Neutrophil (primary cell): Measurements from ENCODE around the gene STIM1.
"Not testable (repeated sequence)": the region's sequence is repeated elsewhere in the genome, so short reads cannot be mapped to it uniquely, and the experiment has no call there.

Source experiments
- H3K27ac ChIP-seq: fragments of 200-600 bp; sonication (generic); 2 replicates; pipeline ENCODE4 v1.5.1; 2016; ENCODE audit warnings: mild to moderate bottlenecking, moderate library complexity
- H3K27me3 ChIP-seq: fragments of 200-600 bp; sonication (generic); 2 replicates; pipeline ENCODE4 v1.6.0; 2016; ENCODE audit warnings: mild to moderate bottlenecking
- H3K36me3 ChIP-seq: fragments of 200-600 bp; sonication (generic); 2 replicates; pipeline ENCODE4 v1.5.1; 2017
- H3K4me1 ChIP-seq, 2 experiments: fragments of 200-600 bp in 1 of 2; sonication (generic) in 1 of 2; 1 replicate in 1 of 2; 2 replicates in 1 of 2; pipeline versions ENCODE4 v1.5.1 to v1.6.1; 2013 to 2016; ENCODE audit warnings: low read depth in 1 of 2, low read length in 1 of 2, mild to moderate bottlenecking in 1 of 2, moderate library complexity in 1 of 2; ENCODE audit not compliant: control insufficient read depth in 1 of 2, insufficient read depth in 1 of 2
- H3K4me3 ChIP-seq, 2 experiments: fragments of 200-600 bp in 1 of 2; sonication (generic) in 1 of 2; 1 replicate in 1 of 2; 2 replicates in 1 of 2; pipeline ENCODE4 v1.5.1; 2013 to 2016; ENCODE audit warnings: low read depth in 1 of 2, low read length in 1 of 2, mild to moderate bottlenecking in 1 of 2, moderate library complexity in 1 of 2
- H3K9me3 ChIP-seq: fragments of 200-600 bp; sonication (generic); 2 replicates; pipeline ENCODE4 v1.5.1; 2016
- CTCF ChIP-seq: fragments of 200-600 bp; sonication (generic); IDR thresholded peaks from 2 replicates; pipeline ENCODE4 v1.5.1; 2016; ENCODE audit warnings: antibody characterized with exemption

STIM1 gene

GRCh38 chr11:3996651-3997050 is 141.2 kb downstream of the STIM1 start:
- no peaks in the 10 kb centered on the region for H3K27me3 ChIP-seq
- no peaks in the 10 kb centered on the region for H3K9me3 ChIP-seq
- H3K27ac ChIP-seq = no peak overlapping the region
- no peaks in the 10 kb centered on the region for H3K36me3 ChIP-seq
- H3K4me1 ChIP-seq = no peaks in the 10 kb centered on the region
- TF ChIP-seq CTCF = no peak
- H3K4me3 ChIP-seq = no peak overlapping the region

GRCh38 chr11:4004753-4005152 is 149.3 kb downstream of the STIM1 start:
- H3K36me3 ChIP-seq, H3K9me3 ChIP-seq, H3K27ac ChIP-seq, H3K27me3 ChIP-seq, H3K4me3 ChIP-seq: not testable (repeated sequence)
- peaks cover 11 to 16% of the 10 kb centered on the region in 2 experiments for H3K4me1 ChIP-seq

- Histone ChIP-seq H3K27ac (peak overlapping the region; percentile 70), H3K36me3 (no peaks in the 10 kb centered on the region)
- TF ChIP-seq CTCF = no peak
Observed at GRCh38 chr11:4006946-4007680, 151.6 kb downstream of the STIM1 start.

GRCh38 chr11:4008116-4008515 is 152.7 kb downstream of the STIM1 start:
- TF ChIP-seq CTCF = no peak
- Histone ChIP-seq H3K4me1 (peaks cover 11 to 16% of the 10 kb centered on the region in 2 experiments), H3K27ac (no peak overlapping the region), H3K9me3 (no peaks in the 10 kb centered on the region), H3K4me3 (no peak overlapping the region), H3K36me3 (no peaks in the 10 kb centered on the region), H3K27me3 (no peaks in the 10 kb centered on the region)

More at GRCh38 chr11:4006946-4007680, 151.6 kb downstream of the STIM1 start:
- Histone ChIP-seq H3K27me3 (no peaks in the 10 kb centered on the region), H3K9me3 (no peaks in the 10 kb centered on the region), H3K4me3 (no peak overlapping the region), H3K4me1 (peaks cover 11 to 16% of the 10 kb centered on the region in 2 experiments)

- H3K4me1 ChIP-seq, H3K4me3 ChIP-seq, H3K36me3 ChIP-seq, H3K27ac ChIP-seq, H3K27me3 ChIP-seq, H3K9me3 ChIP-seq: not testable (repeated sequence)
Observed at GRCh38 chr11:4016602-4017001, 161.1 kb downstream of the STIM1 start.

GRCh38 chr11:4017129-4017528 is 161.7 kb downstream of the STIM1 start:
- H3K9me3 ChIP-seq = no peaks in the 10 kb centered on the region
- H3K4me1 ChIP-seq = peaks cover 3 to 4% of the 10 kb centered on the region in 2 experiments
- H3K4me3 ChIP-seq = no peak overlapping the region
- H3K27me3 ChIP-seq = no peaks in the 10 kb centered on the region
- no peak for TF ChIP-seq CTCF
- H3K27ac ChIP-seq = peak overlapping the region; percentile 3
- no peaks in the 10 kb centered on the region for H3K36me3 ChIP-seq
